ENCODE measurements around the gene KCNH2. TPM values are rescaled to one million over a fixed set of nuclear protein-coding genes. Genes with fewer than 3 reads are reported as not detected.

KCNH2 gene
- total and polyA plus RNA-seq, 9 donors = 2.0 to 26.3 (median 6.7) TPM

- 53 to 63% (median 56%) methylated on average over 4 of the region's 4 CpGs for WGBS, 3 donors
- Histone ChIP-seq H3K27me3 (no peaks in the 10 kb centered on the region), H3K36me3 (no peaks in the 10 kb centered on the region), H3K4me3 (no peak overlapping the region), H3K27ac (no peak overlapping the region), H3K9me3 (no peaks in the 10 kb centered on the region), H3K4me1 (ENCODE audit: insufficient read depth) (no peaks in the 10 kb centered on the region)
- intact Hi-C loops (cut with DNase I) = loop anchor here in 1 of 4 donors (1.0 kb wide), 1 partner anchor 18 kb away; no protein-coding TSS in a partner anchor
- TF ChIP-seq CTCF (IDR thresholded peaks at IDR 0.05) (no peak), EP300 (IDR thresholded peaks at IDR 0.05) (no peak), POLR2A (IDR thresholded peaks at IDR 0.05) (no peak)
- no peak for DNase-seq
Observed at GRCh38 chr7:150927956-150928344, 50.2 kb downstream of the KCNH2 start.

- 68 to 76% (median 69%) methylated on average over 6 of the region's 6 CpGs for WGBS, 3 donors
- TF ChIP-seq CTCF (IDR thresholded peaks at IDR 0.05) = no peak
- TF ChIP-seq POLR2A (IDR thresholded peaks at IDR 0.05) = no peak
- no peak for TF ChIP-seq EP300 (IDR thresholded peaks at IDR 0.05)
- Histone ChIP-seq H3K27me3 (no peaks in the 10 kb centered on the region), H3K27ac (no peak overlapping the region), H3K4me3 (no peak overlapping the region), H3K36me3 (no peaks in the 10 kb centered on the region), H3K9me3 (no peaks in the 10 kb centered on the region), H3K4me1 (ENCODE audit: insufficient read depth) (no peaks in the 10 kb centered on the region)
- intact Hi-C loops (cut with DNase I) = no loop called here
- no peak for DNase-seq
Observed at GRCh38 chr7:150927157-150927955, 50.8 kb downstream of the KCNH2 start.

GRCh38 chr7:150926066-150926465, 52.1 kb downstream of the KCNH2 start:
- Histone ChIP-seq H3K27ac (no peak overlapping the region), H3K9me3 (no peaks in the 10 kb centered on the region), H3K4me3 (no peak overlapping the region), H3K4me1 (ENCODE audit: insufficient read depth) (no peaks in the 10 kb centered on the region), H3K27me3 (no peaks in the 10 kb centered on the region), H3K36me3 (no peaks in the 10 kb centered on the region)
- TF ChIP-seq POLR2A (IDR thresholded peaks at IDR 0.05) = no peak
- no peak for TF ChIP-seq CTCF (IDR thresholded peaks at IDR 0.05)
- no peak for TF ChIP-seq EP300 (IDR thresholded peaks at IDR 0.05)
- intact Hi-C loops (cut with DNase I) = no loop called here
- no peak for DNase-seq
- 87 to 88% (median 87%) methylated on average over 7 of the region's 7 CpGs for WGBS, 3 donors

GRCh38 chr7:150924369-150924781, 53.7 kb downstream of the KCNH2 start:
- Histone ChIP-seq H3K27me3 (no peaks in the 10 kb centered on the region), H3K4me1 (ENCODE audit: insufficient read depth) (no peaks in the 10 kb centered on the region), H3K4me3 (no peak overlapping the region), H3K27ac (no peak overlapping the region), H3K9me3 (no peaks in the 10 kb centered on the region), H3K36me3 (no peaks in the 10 kb centered on the region)
- intact Hi-C loops (cut with DNase I) = no loop called here
- DNase-seq = no peak
- no peak for TF ChIP-seq POLR2A (IDR thresholded peaks at IDR 0.05)
- no peak for TF ChIP-seq EP300 (IDR thresholded peaks at IDR 0.05)
- TF ChIP-seq CTCF (IDR thresholded peaks at IDR 0.05) = no peak
- WGBS, 3 donors = 27 to 29% (median 27%) methylated on average over 10 of the region's 10 CpGs
